Left kidney (tissue), 2 donors: ENCODE measurements around the gene ALKBH8. TPM values are rescaled to one million over a fixed set of nuclear protein-coding genes. Genes with fewer than 3 reads are reported as not detected.
"Not testable (repeated sequence)": the region's sequence is repeated elsewhere in the genome, so short reads cannot be mapped to it uniquely, and the experiment has no call there.

Source experiments
- DNase-seq: peaks from one replicate; pipeline ENCODE4 v3.0.0-alpha.2; 2013
- polyA plus RNA-seq: library from polyadenylated mRNA; unstranded; fragments of 120-200 nt; gene quantifications from one replicate; pipeline ENCODE4 v1.2.1, GENCODE V29; 2013; ENCODE audit not compliant: insufficient read length

The ALKBH8 gene
- polyA plus RNA-seq, 1 donor: 13.5 TPM

- peak; percentile 18 for DNase-seq
Observed at GRCh38 chr11:107505647-107506225, 59.8 kb downstream of the ALKBH8 start.

- peak; percentile 1 for DNase-seq
Observed at GRCh38 chr11:107504981-107505380, 60.6 kb downstream of the ALKBH8 start.

- no peak for DNase-seq
Observed at GRCh38 chr11:107501713-107502112, 63.8 kb downstream of the ALKBH8 start.

GRCh38 chr11:107497371-107497770 lies 68.2 kb downstream of the ALKBH8 start:
- DNase-seq: not testable (repeated sequence)

GRCh38 chr11:107496011-107496410 lies 69.5 kb downstream of the ALKBH8 start:
- no peak for DNase-seq

GRCh38 chr11:107494055-107494454 lies 71.5 kb downstream of the ALKBH8 start:
- no peak for DNase-seq

GRCh38 chr11:107493117-107493516 lies 72.4 kb downstream of the ALKBH8 start:
- no peak for DNase-seq

GRCh38 chr11:107490836-107491235 lies 74.7 kb downstream of the ALKBH8 start:
- DNase-seq: no peak

GRCh38 chr11:107482234-107482633 lies 83.3 kb downstream of the ALKBH8 start:
- no peak for DNase-seq

GRCh38 chr11:107478922-107479321 lies 86.6 kb downstream of the ALKBH8 start:
- DNase-seq: no peak

GRCh38 chr11:107477820-107478219 lies 87.7 kb downstream of the ALKBH8 start:
- no peak for DNase-seq

- DNase-seq: peak; percentile 26
Observed at GRCh38 chr11:107473792-107474191, 91.7 kb downstream of the ALKBH8 start.

GRCh38 chr11:107472966-107473365 lies 92.6 kb downstream of the ALKBH8 start:
- DNase-seq: no peak

- no peak for DNase-seq
Observed at GRCh38 chr11:107468596-107468995, 96.9 kb downstream of the ALKBH8 start.

GRCh38 chr11:107467696-107468095 lies 97.8 kb downstream of the ALKBH8 start:
- DNase-seq: peak; percentile 38

- not testable (repeated sequence) for DNase-seq
Observed at GRCh38 chr11:107466275-107466866, 99.2 kb downstream of the ALKBH8 start.

- DNase-seq: peak; percentile 94
Observed at GRCh38 chr11:107457558-107458271, 107.8 kb downstream of the ALKBH8 start, which contains the start of gene CWF19L2. Gene CWF19L2 (minus strand): TSS chr11:107457825. CDS start chr11:107457816, 9 bp downstream.

GRCh38 chr11:107457205-107457557 lies 108.4 kb downstream of the ALKBH8 start:
- peak; percentile 11 for DNase-seq

GRCh38 chr11:107453594-107454286 lies 111.8 kb downstream of the ALKBH8 start:
- no peak for DNase-seq
